Liver (tissue), 9 donors: ENCODE results near the gene RUNX1. TPM values are rescaled to one million over a fixed set of nuclear protein-coding genes. Genes with fewer than 3 reads are reported as not detected.

Experiments
- DNase-seq: peaks from one replicate; pipeline ENCODE4 v3.0.0-alpha.2; 2017; ENCODE audit warnings: low spot score
- H3K27ac ChIP-seq, 2 donors: one replicate each; pipeline ENCODE4 v1.7.0; 2013; ENCODE audit warnings: inconsistent platforms in 2 of 2, low read length in 2 of 2, control low read depth in 1 of 2, low read depth in 1 of 2, mild to moderate bottlenecking in 1 of 2
- H3K27me3 ChIP-seq, 4 donors: one replicate each; pipeline versions ENCODE4 v1.6.1 to v1.7.0; 2013; ENCODE audit warnings: low read length in 3 of 4, inconsistent platforms in 1 of 4, mild to moderate bottlenecking in 1 of 4, moderate library complexity in 1 of 4; ENCODE audit not compliant: control insufficient read depth in 4 of 4, insufficient read depth in 4 of 4
- H3K36me3 ChIP-seq, 4 donors: one replicate each; pipeline versions ENCODE4 v1.6.1 to v1.7.0; 2013; ENCODE audit warnings: low read length in 3 of 4, mild to moderate bottlenecking in 3 of 4, low read depth in 1 of 4, moderate library complexity in 1 of 4; ENCODE audit not compliant: control insufficient read depth in 4 of 4, insufficient read depth in 3 of 4
- H3K4me1 ChIP-seq, 4 donors: one replicate each; pipeline versions ENCODE4 v1.6.1 to v1.7.0; 2013; ENCODE audit warnings: low read length in 3 of 4, mild to moderate bottlenecking in 3 of 4, moderate library complexity in 1 of 4; ENCODE audit not compliant: control insufficient read depth in 4 of 4, insufficient read depth in 4 of 4
- H3K4me3 ChIP-seq, 3 donors: one replicate each; pipeline versions ENCODE4 v1.6.1 to v1.7.0; 2013; ENCODE audit warnings: low read length in 3 of 3, control low read depth in 1 of 3, low read depth in 1 of 3, mild to moderate bottlenecking in 1 of 3
- H3K9ac ChIP-seq, 2 donors: one replicate each; pipeline ENCODE4 v1.7.0; 2013; ENCODE audit warnings: low read length in 2 of 2, mild to moderate bottlenecking in 2 of 2, moderate library complexity in 2 of 2, control low read depth in 1 of 2, low read depth in 1 of 2
- H3K9me3 ChIP-seq, 4 donors: one replicate each; pipeline versions ENCODE4 v1.6.1 to v1.7.0; 2013; ENCODE audit warnings: low read length in 3 of 4; ENCODE audit not compliant: control insufficient read depth in 4 of 4
- EGR1 ChIP-seq, 2 donors: IDR thresholded peaks; 2 replicates each; pipeline ENCODE4 v1.6.1; 2016 to 2018; ENCODE audit warnings: antibody characterized with exemption in 2 of 2, low read depth in 2 of 2
- FOXA1 ChIP-seq: IDR thresholded peaks from 2 replicates; pipeline ENCODE4 v1.6.1; 2016; ENCODE audit warnings: antibody characterized with exemption
- FOXA2 ChIP-seq: IDR thresholded peaks from 2 replicates; pipeline ENCODE4 v1.6.1; 2016; ENCODE audit warnings: antibody characterized with exemption
- GABPA ChIP-seq, 2 donors: IDR thresholded peaks in 1 of 2; conservative IDR thresholded peaks in 1 of 2; 2 replicates each; pipeline ENCODE4 v1.6.1; 2016; ENCODE audit warnings: antibody characterized with exemption in 2 of 2, mild to moderate bottlenecking in 1 of 2, moderate library complexity in 1 of 2
- HNF4A ChIP-seq, 2 donors: conservative IDR thresholded peaks; 2 replicates each; pipeline ENCODE4 v1.6.1; 2016; ENCODE audit warnings: antibody characterized with exemption in 2 of 2, mild to moderate bottlenecking in 2 of 2
- HNF4G ChIP-seq: IDR thresholded peaks from 2 replicates; pipeline ENCODE4 v1.6.1; 2016; ENCODE audit warnings: antibody characterized with exemption
- JUND ChIP-seq, 2 donors: IDR thresholded peaks; 2 replicates each; pipeline ENCODE4 v1.6.1; 2016; ENCODE audit warnings: antibody characterized with exemption in 2 of 2
- MAX ChIP-seq: IDR thresholded peaks from 2 replicates; pipeline ENCODE4 v1.6.1; 2016; ENCODE audit warnings: antibody characterized with exemption
- NR2F2 ChIP-seq: IDR thresholded peaks from 2 replicates; pipeline ENCODE4 v1.6.1; 2016; ENCODE audit warnings: antibody characterized with exemption
- RAD21 ChIP-seq, 2 donors: IDR thresholded peaks; 2 replicates each; pipeline ENCODE4 v1.6.1; 2016; ENCODE audit warnings: antibody characterized with exemption in 2 of 2, mild to moderate bottlenecking in 2 of 2
- RXRA ChIP-seq, 2 donors: IDR thresholded peaks; 2 replicates each; pipeline ENCODE4 v1.6.1; 2017 to 2018; ENCODE audit warnings: antibody characterized with exemption in 2 of 2, mild to moderate bottlenecking in 1 of 2
- SP1 ChIP-seq: IDR thresholded peaks from 2 replicates; pipeline ENCODE4 v1.6.1; 2018; ENCODE audit warnings: antibody characterized with exemption, mild to moderate bottlenecking
- TAF1 ChIP-seq: conservative IDR thresholded peaks from 2 replicates; pipeline ENCODE4 v1.6.1; 2016; ENCODE audit warnings: antibody characterized with exemption, mild to moderate bottlenecking
- YY1 ChIP-seq: IDR thresholded peaks from 2 replicates; pipeline ENCODE4 v1.6.1; 2016; ENCODE audit warnings: antibody characterized with exemption, mild to moderate bottlenecking
- ZBTB33 ChIP-seq: IDR thresholded peaks from 2 replicates; pipeline ENCODE4 v1.6.1; 2016; ENCODE audit warnings: antibody characterized with exemption
- WGBS: extraction: QIAGEN DNeasy Blood & Tissue Kit; methylation state at CpG from one replicate; pipeline ENCODE4 v1.1.7; 2013; 5-methylcytosine and 5-hydroxymethylcytosine counted together
- polyA plus RNA-seq, 2 donors: library from polyadenylated mRNA; stranded (reverse) in 1 of 2; unstranded in 1 of 2; fragments of 200-250 nt in 1 of 2; fragments of >200 nt in 1 of 2; fragmentation: Nextera tagmentation in 1 of 2; extraction: Ambion mirVana in 1 of 2; gene quantifications; one replicate each; pipeline versions ENCODE4 v1.2.1 to v1.2.3, GENCODE V29; 2013 to 2015
- total RNA-seq, 2 donors: library from RNA; depleted of rRNA; stranded (reverse); fragments of >200 nt; gene quantifications; one replicate each; pipeline ENCODE4 v1.2.3, GENCODE V29; 2014
- TF ChIP-seq, protein P1 (sequence below): fragments of 150-350 bp; IDR thresholded peaks from 2 replicates; pipeline ENCODE4 v1.5.1; 2017; ENCODE audit warnings: improper control_type of control experiment, low read depth, low read length; ENCODE audit not compliant: missing input control
- TF ChIP-seq, protein P2 (sequence below): IDR thresholded peaks from 2 replicates; pipeline ENCODE4 v1.6.1; 2016; ENCODE audit warnings: antibody characterized with exemption, mild to moderate bottlenecking
- donor health status: healthy.
- donor health status: healthy.
- donor health status: healthy.
- donor health status: healthy.
- donor health status: healthy.

Gene RUNX1
- total and polyA plus RNA-seq, 4 donors, result 0.98 to 7.2 (median 3.1) TPM

GRCh38 chr21:35066824-35067223 lies 17.7 kb upstream of the RUNX1 start:
- Histone ChIP-seq H3K4me1 (no peaks in the 10 kb centered on the region), H3K27me3 (no peaks in the 10 kb centered on the region), H3K36me3 (no peaks in the 10 kb centered on the region), H3K9me3 (no peaks in the 10 kb centered on the region), H3K4me3 (no peak overlapping the region), H3K27ac (no peak overlapping the region), H3K9ac (no peak overlapping the region)
- DNase-seq, result no peak
- TF ChIP-seq RXRA (IDR thresholded peaks at IDR 0.05) (no peak), HNF4A (conservative IDR thresholded peaks at IDR 0.05) (no peak), YY1 (no peak), TAF1 (no peak), RAD21 (IDR thresholded peaks at IDR 0.05) (no peak), JUND (IDR thresholded peaks at IDR 0.05) (no peak), ZBTB33 (no peak), MAX (no peak), FOXA2 (no peak), EGR1 (IDR thresholded peaks at IDR 0.05; ENCODE audit: low read depth in 2 of 2) (no peak), FOXA1 (no peak), HNF4G (no peak), SP1 (no peak), NR2F2 (no peak), GABPA (IDR thresholded peaks at IDR 0.05 in 1 of 2, conservative IDR thresholded peaks at IDR 0.05 in 1 of 2) (no peak)
- TF ChIP-seq, protein P1, sequence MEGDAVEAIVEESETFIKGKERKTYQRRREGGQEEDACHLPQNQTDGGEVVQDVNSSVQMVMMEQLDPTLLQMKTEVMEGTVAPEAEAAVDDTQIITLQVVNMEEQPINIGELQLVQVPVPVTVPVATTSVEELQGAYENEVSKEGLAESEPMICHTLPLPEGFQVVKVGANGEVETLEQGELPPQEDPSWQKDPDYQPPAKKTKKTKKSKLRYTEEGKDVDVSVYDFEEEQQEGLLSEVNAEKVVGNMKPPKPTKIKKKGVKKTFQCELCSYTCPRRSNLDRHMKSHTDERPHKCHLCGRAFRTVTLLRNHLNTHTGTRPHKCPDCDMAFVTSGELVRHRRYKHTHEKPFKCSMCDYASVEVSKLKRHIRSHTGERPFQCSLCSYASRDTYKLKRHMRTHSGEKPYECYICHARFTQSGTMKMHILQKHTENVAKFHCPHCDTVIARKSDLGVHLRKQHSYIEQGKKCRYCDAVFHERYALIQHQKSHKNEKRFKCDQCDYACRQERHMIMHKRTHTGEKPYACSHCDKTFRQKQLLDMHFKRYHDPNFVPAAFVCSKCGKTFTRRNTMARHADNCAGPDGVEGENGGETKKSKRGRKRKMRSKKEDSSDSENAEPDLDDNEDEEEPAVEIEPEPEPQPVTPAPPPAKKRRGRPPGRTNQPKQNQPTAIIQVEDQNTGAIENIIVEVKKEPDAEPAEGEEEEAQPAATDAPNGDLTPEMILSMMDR, result no peak
- TF ChIP-seq, protein P2, sequence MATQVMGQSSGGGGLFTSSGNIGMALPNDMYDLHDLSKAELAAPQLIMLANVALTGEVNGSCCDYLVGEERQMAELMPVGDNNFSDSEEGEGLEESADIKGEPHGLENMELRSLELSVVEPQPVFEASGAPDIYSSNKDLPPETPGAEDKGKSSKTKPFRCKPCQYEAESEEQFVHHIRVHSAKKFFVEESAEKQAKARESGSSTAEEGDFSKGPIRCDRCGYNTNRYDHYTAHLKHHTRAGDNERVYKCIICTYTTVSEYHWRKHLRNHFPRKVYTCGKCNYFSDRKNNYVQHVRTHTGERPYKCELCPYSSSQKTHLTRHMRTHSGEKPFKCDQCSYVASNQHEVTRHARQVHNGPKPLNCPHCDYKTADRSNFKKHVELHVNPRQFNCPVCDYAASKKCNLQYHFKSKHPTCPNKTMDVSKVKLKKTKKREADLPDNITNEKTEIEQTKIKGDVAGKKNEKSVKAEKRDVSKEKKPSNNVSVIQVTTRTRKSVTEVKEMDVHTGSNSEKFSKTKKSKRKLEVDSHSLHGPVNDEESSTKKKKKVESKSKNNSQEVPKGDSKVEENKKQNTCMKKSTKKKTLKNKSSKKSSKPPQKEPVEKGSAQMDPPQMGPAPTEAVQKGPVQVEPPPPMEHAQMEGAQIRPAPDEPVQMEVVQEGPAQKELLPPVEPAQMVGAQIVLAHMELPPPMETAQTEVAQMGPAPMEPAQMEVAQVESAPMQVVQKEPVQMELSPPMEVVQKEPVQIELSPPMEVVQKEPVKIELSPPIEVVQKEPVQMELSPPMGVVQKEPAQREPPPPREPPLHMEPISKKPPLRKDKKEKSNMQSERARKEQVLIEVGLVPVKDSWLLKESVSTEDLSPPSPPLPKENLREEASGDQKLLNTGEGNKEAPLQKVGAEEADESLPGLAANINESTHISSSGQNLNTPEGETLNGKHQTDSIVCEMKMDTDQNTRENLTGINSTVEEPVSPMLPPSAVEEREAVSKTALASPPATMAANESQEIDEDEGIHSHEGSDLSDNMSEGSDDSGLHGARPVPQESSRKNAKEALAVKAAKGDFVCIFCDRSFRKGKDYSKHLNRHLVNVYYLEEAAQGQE, result no peak
- 92% methylated on average over 4 of the region's 4 CpGs for WGBS
